Left ventricle myocardium superior (tissue), 1 donor: ENCODE measurements around the gene CALB2. TPM values are rescaled to one million over a fixed set of nuclear protein-coding genes. Genes with fewer than 3 reads are reported as not detected.
"Not testable (repeated sequence)": the region's sequence is repeated elsewhere in the genome, so short reads cannot be mapped to it uniquely, and the experiment has no call there.

Experiments used
- ATAC-seq: fragments of 200-7000 bp; cut with Tn5 transposase; one replicate; pipeline ENCODE4 v1.9.1; 2020; ENCODE audit warnings: mild to moderate bottlenecking, moderate library complexity
- DNase-seq: peaks from one replicate; pipeline ENCODE4 v3.0.0-alpha.2; 2020
- intact Hi-C: fragments of 100-400 bp; cut with micrococcal nuclease; formaldehyde crosslinking; loops from one replicate; pipeline ENCODE4 v1.11.0; 2022
- long read RNA-seq: library from polyadenylated mRNA; unstranded; transcript quantifications from one replicate; pipeline ENCODE4 v2.0.0, GENCODE V29; 2021
- total RNA-seq: library from RNA; stranded (reverse); fragmentation: NEBNext Ultra II Directional; extraction: Animal tissue kit (Norgen Biotek cat#: 25700); gene quantifications from one replicate; pipeline ENCODE4 v1.2.1, GENCODE V29; 2021
- donor health status: DM: no; HTN: yes; CAD: no; lungs with severe emphysema.

CALB2 gene, protein sequence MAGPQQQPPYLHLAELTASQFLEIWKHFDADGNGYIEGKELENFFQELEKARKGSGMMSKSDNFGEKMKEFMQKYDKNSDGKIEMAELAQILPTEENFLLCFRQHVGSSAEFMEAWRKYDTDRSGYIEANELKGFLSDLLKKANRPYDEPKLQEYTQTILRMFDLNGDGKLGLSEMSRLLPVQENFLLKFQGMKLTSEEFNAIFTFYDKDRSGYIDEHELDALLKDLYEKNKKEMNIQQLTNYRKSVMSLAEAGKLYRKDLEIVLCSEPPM
- total RNA-seq = 1.6 TPM
- long read RNA-seq, partial matches to known transcripts = 0 of 1 reads
- long read RNA-seq, other reads (novel, unspliced or antisense) = 0 of 1 reads

DNA sequence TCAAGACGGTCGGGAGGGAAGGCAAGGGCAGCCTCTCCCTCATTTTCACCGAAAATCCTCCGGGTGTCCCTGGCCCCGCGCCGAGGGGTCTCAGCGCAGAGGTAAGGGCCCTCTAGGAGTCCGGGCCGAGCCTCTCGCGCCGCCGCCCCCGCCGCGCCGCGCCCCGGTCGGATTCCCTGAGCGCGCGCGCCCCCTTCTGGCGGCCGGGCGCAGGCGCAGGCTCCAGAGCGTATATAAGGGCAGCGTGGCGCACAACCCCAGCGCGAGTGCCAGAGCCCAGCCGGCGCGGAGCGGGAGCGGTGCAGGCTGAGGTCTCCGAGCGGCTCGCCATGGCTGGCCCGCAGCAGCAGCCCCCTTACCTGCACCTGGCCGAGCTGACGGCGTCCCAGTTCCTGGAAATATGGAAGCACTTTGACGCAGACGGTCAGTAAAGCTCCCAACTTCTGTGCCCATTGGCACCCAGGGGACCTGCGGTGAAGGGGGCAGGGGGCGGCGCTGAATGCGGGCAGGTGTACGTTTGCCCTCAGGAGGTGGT is at the start of gene CALB2:
Gene CALB2 (plus strand): TSS at position 260 of the 535 bp plus-strand sequence. CDS start 70 bp downstream, at position 330.
- DNase-seq = peak; percentile 87
- ATAC-seq = peak; percentile 94
- intact Hi-C loops = no loop called here

DNA sequence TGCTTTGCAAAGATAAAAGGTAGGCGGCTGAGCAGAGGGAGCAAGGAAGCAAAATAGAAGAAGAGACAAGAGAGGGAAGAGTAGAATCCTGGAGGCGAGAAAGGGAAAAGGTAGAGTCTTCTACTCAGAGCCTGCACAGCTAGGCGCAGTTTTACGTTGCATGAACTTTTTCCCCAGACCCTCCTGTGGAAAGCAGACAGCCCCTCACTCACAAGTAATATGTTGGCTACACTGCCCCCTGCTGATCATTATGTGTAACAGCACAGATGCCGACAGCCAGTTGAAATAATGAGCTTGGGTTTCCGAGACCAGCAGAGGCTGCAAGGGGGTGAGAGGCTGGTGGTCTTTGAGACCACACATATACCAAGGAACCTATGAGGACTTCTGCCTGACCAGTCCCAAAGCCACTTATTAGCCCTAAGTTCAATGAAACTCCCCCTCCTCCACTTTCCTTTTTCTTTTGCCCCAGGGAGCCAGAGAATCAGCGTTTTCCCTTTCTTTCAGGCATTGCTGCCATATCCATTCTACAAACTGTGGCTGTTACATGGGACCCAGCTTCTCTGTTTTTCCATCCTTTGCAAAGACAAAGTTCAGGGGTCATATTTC is 46.9 kb upstream of the CALB2 start:
- DNase-seq = no peak
- intact Hi-C loops = no loop called here
- no peak for ATAC-seq

DNA sequence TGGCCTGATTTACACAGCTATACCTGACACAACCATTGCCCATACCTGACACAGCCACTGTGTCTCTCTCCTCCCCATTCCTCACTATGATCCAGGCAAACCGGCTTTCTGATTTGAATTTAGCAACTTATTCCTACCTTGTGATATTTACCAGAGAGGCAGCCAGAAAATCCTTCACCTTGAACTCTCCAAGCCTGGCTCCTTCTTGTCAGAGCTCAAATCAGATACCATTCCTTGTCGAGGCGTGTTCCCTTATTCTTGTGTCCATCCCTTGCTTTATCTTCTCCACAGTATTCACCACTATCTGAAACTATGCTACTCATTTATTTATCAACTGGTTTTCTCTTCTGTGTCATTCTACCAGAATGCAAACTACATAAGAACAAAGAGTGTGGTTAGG is 44.9 kb upstream of the CALB2 start:
- intact Hi-C loops, ATAC-seq: not testable (repeated sequence)

DNA sequence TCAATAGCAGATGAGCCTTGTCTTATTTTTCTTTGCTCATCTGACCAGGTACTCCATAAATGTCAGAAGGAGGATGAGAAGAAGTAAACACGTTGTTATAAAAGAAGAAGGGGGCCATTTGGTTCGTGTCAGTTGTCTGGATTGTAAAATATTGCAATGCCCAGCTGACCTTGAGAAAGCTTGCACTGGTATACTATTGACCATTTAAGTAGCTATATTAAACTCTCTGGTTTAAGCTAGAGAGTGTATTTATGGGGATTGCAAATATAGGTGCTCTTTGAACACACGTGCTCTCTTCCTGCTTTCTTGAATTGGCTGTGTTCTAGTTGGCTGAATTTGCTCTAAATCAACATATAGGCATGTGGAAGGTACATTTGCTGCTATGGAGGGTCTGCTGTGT is 43.3 kb upstream of the CALB2 start:
- no peak for DNase-seq
- ATAC-seq = no peak
- intact Hi-C loops = no loop called here

More for the DNA sequence above, 44.9 kb upstream of the CALB2 start:
- not testable (repeated sequence) for DNase-seq

DNA sequence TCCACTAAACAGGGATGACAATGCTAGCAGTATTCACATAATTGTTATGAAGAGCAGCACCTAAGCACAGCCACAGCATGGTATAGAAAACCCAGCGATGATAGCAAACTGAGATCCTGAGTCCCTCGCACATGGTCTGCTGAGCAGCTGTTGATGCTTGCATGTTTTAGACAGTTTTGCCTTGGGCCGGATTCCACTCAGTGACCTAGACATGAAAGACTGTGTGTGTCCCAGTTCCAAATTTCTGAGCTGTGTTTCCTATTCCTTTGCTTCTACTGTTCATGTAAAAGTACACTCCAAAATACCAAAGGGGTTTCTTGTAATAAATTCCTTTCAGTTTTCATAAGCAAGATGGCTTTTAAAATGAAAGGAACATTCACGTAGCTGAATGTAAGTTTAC is 38.5 kb upstream of the CALB2 start:
- no peak for ATAC-seq
- intact Hi-C loops = no loop called here
- no peak for DNase-seq

DNA sequence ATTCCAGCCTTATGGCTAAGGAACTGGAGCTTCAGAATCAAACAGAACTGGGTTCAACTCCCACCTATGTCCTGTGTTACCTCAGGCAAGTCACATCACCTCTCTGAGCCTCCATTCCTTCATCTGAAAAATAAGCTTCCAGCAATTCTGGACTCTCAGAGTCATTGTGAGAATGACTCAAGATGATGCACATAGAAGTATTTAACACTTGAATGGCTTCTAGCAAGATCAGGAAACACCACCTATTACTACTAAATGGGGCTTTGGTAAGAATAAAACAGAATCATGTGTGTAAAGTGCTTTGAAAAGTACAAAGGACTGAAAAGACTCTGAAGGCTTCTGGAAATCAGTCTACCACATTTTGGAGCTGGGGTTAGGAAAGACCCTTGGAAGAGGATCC is 30.8 kb upstream of the CALB2 start:
- intact Hi-C loops = no loop called here
- ATAC-seq = no peak
- no peak for DNase-seq

DNA sequence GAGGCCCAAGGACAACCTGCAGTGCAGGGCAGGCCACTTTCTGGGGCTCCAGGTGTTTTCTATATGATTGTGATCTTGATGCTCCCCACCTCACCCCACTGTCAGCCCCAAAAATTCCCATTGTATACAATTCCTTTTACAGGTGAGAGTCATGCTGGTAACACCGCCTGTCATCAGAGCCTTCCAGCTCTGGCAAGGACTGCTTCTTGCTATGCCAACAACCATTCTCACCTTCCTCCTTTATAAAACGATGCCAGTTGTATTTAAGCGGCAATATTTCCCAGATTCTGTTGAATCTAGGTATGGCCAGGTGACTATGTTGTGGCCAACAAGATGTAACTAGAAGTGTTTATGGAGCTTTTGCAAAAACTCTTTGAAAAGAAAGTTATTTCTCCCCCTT is 30.4 kb upstream of the CALB2 start:
- intact Hi-C loops = no loop called here
- ATAC-seq = no peak

DNA sequence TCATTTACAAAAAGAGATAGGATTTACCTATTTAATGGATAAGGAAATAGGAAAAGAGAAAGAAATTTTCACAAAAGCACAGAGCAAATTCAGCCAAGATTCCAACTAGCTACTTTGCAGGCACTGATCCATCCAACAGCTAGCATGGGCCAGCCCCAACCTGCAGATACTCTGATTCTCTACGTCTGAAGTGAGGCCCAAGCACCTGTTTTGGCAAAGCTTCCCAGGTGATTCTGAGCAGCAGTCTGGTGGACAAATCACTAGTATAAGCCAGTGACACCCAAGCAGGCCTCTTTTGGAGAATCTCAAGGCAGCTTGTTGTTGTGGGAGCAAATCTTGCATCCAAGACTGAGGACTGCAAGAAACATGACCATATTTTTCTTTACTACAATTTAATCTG is 20.9 kb upstream of the CALB2 start:
- DNase-seq = no peak
- intact Hi-C loops = no loop called here

More for the DNA sequence above, 30.4 kb upstream of the CALB2 start:
- DNase-seq = no peak

DNA sequence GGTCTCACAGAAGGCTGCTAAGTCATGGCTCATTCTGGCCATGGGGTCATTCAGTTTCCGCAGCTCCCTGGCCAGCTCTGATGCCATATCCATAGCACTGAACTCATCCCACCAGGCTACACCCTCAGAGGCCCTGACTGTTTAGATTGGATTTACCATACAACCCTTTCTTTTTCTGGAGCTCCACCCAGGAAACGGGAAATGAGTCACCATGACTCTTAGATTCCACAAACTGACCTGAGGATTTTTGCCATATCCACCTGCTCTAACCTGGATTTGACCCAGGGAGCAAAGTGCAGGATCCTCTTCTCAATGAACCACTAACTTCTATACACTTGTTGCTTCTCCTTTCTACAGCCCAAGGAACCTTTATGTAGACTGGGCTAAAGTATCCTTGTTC is 20.3 kb upstream of the CALB2 start:
- DNase-seq (no peak), ATAC-seq (no peak)
- intact Hi-C loops = no loop called here

More for the DNA sequence above, 20.9 kb upstream of the CALB2 start:
- ATAC-seq = no peak

DNA sequence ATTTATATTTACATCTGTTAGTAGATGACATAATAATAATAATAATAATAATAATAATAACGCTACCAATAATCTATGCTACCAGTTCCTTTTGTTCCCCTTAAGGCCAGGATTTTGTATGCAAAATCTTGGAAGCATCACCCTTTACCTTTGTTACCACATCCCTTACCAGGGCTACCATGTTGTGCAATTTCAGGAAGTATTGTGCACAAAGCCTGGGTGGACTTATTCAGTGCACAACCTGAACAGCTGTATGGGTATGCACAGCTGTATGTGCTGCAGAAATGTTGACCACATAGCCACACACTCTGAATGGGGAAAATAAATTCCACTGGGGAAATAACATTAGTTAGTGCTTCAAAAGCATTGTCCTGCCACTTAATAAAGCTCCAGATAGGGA is 19.9 kb upstream of the CALB2 start:
- DNase-seq = no peak
- ATAC-seq = no peak
- intact Hi-C loops = no loop called here

DNA sequence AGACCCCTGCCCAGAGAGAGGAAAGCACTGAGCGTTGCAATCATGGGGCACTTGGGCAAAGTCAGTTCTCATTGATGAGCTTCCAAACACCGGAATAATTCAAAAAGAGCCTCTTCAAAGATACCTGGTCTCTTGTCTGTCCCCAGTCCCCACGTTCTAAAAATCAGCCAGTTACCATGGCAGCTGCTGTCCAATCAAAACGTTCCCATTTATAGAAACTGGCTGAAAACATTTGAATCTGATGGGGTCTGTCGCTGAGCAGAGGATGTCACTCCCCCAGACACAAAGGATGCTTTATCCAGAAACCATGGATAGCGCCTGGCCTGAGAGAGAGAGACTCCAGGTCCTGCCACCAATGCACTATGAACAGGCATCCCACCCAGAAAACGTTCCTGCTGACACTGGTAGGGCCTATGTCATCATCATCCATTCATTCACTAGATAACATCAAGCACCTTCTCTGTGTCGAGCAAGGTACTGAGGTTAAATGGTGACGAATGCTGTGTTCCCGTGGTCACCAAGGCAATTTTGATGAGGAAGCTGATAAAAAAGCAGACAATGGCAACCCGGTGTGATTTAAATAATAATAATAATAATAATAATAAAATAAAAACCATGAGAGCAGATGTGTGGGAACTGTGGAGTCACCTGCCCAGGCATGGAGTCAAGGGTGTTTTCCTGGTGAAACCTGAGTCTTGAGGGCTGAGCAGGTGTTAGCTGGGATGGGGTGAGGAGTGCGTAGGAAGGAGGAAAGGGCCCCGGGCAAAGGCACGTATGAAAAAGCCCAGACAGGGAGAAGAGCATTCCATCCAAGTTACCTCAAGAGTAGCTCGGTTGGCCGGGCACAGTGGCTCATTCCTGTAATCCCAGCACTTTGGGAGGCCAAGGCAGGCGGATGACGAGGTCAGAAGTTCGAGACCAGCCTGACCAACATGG is 19.0 kb upstream of the CALB2 start:
- intact Hi-C loops = no loop called here
- no peak for DNase-seq
- no peak for ATAC-seq

DNA sequence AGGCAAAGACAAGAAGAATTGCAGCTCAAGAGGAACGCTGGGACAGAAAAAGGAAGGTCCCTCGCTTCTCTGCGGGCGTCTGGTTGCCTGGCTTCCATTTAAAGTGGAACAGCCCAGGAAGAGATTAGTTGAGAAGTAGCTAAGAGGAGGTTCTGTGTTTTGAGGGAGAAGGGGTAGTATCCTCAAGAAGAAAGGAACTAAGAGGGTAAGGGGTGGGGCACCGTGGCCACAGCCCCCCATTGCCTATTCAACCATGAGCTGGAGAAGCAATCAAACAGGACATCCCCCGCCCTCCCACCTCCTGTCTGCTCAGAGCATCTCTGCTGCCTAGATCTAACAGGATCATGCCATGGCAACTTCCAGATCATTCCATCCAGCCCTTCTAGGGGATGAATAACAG is 18.1 kb upstream of the CALB2 start:
- ATAC-seq = no peak
- DNase-seq = no peak
- intact Hi-C loops = no loop called here

DNA sequence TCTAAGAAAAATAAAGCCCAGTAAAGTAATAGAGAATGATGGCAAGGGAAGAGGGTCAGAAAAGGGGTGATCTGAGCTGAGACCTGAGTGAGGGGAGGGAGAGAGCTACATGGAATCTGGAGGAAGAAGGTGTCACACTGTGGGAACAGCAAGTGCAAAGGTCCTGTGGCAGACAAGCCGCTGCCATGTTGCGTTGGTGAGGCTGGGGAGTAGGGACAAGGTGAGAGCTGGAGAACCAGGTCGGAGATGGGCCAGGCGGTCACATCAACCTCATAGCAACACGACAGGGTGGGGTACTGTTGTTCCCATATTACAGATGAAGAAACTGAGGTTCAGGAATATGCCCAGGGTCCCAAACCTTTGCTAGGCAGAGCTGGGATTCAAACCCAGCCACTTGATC is 16.6 kb upstream of the CALB2 start:
- DNase-seq (no peak), ATAC-seq (no peak)
- intact Hi-C loops = no loop called here

DNA sequence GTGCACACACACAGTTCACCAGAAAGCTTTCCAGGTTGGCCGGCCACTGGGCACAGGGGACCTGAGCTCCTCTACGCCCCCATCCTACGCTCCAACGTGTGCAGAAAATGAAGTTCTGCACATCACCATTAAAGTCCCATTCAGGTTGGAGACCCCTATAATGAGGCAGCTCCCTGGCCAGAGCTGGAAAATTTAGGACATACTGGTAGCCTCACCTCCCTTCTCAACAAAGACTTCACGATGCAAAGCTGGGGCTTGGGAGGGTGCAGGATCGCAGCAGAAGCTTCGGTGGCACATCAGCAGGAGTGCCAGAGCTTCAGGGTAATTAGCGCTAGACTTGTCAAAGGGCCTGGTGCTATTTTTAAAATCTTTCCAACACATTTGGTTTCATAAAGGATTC is 15.4 kb upstream of the CALB2 start:
- ATAC-seq (no peak), DNase-seq (no peak)
- intact Hi-C loops = no loop called here

DNA sequence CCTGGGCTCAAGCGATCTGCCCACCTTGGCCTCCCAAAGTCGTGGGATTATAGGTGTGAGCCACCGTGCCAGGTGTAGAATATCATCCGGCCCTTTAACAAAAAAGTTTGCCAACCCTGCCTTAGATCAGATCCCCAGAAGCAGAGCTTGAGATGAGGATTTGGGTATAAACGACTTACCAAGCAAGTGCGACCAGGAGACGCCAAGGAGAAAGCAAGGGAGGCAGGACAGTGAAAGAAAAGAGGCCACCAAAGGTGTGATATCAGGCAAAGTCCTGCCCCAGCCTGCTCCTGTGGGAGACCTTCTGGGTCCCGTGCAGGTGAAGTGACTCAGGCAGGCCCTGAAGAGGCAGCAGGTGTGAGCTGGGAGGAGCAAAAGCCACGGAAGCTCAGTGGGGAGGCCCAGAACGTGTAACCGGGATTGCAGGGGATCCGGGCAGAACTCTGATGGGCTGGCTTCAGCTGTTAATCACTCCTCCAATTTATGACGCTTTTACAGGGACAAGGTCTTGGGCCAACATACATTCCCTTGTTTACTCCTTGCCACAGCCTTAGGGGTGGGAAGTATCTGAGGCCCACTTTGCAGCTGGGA is 14.1 kb upstream of the CALB2 start:
- intact Hi-C loops = no loop called here
- DNase-seq = no peak
- ATAC-seq = no peak

DNA sequence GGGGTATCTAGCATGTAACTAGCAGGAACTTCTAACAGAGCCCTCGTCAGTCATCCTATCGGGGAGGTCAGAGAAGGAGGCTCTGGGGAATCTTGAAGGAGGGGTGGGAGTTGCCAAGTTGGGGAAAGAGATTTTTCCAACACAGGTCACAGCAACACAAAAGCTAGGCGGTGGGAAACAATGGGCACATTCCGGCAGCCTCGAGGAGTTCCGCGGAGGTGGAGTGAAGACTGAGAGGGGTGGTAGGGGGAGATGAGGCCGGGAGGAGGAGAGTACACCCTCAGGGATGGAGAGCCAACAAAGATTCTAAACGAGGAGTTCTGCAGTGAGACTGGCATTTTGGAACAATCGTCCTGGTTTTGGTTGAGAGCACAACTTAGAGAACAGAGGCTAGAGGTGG is 13.5 kb upstream of the CALB2 start:
- ATAC-seq (no peak), DNase-seq (no peak)
- intact Hi-C loops = no loop called here

DNA sequence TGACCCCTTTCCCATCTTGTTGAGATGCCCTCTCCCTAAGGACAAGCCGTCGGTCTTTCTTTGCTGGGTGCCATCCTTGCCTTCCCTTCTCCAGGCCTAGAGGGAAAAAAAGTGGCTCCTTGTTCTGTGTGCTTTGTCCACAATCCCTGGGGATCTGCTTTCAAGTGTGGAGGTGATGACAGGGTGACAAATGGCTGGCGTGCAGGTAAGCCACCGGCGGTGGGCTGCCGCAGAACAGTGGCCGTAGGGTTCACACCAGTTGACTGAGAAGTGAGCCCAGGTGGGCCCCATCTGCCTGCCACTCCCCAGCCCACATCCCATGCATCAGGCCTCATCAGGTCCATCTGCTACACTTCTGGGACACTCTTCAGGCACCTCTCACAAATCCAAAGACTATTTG is 11.4 kb upstream of the CALB2 start:
- DNase-seq (no peak), ATAC-seq (no peak)
- intact Hi-C loops = no loop called here

DNA sequence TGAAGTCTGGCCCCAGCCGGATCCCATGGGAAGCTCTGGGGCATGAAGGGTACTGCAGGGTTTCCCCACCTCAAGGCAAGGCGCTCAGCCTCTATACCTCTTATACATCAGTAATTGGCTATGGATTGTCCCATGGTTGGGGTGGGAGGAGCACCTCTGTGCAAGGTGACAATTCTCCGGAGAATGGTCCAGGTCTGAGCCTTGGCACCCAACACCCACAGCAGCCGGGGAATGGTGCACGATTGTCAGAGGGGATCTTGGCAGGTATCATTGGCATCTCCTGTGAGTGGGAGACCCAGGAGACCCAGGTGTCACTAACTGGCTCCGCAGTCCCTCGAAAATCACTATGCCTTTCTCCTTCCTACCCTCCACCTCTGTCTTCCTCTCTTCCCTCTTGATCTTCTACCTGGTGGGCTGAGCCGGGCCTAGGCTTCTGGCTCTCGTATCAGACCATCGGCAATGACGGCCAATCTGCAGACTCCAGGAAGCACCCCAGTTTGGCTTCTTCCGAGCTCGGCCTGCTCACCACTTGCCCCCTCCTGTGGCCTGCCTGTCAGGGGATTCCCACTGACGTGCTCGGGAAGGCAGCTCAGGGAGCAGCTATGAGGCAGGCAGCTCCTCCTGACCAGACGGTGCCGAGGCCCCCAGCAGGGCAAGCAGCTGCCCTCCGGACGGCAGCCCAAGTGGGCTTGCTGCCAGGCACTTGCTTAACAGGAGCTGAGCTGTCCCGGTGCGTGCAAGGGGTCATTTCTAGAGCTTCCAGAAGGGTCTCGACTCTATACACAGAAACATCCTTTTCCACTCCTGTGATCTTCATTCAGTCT is 10.0 kb upstream of the CALB2 start:
- intact Hi-C loops = no loop called here
- DNase-seq (no peak), ATAC-seq (no peak)
